Activated CD4-positive, alpha-beta T cell treated with anti-CD3 and anti-CD28 coated beads, Interleukin-2, amount 50 U/mL, for 1 hour (primary cell): ENCODE results near the gene GRIP1.
A peak's percentile ranks its signal among the peaks of the same experiment; 100 is the strongest.

Experiments used
- DNase-seq: peaks from one replicate; pipeline ENCODE4 v3.0.0-alpha.2; 2020

Gene GRIP1

GRCh38 chr12:66693901-66694513 lies 15.1 kb upstream of the GRIP1 start:
- peak; percentile 11 for DNase-seq

- DNase-seq: no peak
Observed at GRCh38 chr12:66692986-66693385, 14.1 kb upstream of the GRIP1 start.

GRCh38 chr12:66692170-66692569 lies 13.3 kb upstream of the GRIP1 start:
- no peak for DNase-seq

GRCh38 chr12:66688846-66689439 lies 10.1 kb upstream of the GRIP1 start:
- peak; percentile 4 for DNase-seq

GRCh38 chr12:66684222-66684621 lies 5.3 kb upstream of the GRIP1 start:
- DNase-seq: no peak

- DNase-seq: no peak
Observed at GRCh38 chr12:66683822-66684221, 4.9 kb upstream of the GRIP1 start.

GRCh38 chr12:66683073-66683472 lies 4.2 kb upstream of the GRIP1 start:
- no peak for DNase-seq

- DNase-seq: no peak
Observed at GRCh38 chr12:66679461-66680084, 697 bp upstream of the GRIP1 start.

GRCh38 chr12:66676241-66676640 lies 2.6 kb downstream of the GRIP1 start:
- DNase-seq: no peak

- DNase-seq: no peak
Observed at GRCh38 chr12:66674495-66675122, 4.3 kb downstream of the GRIP1 start.

- no peak for DNase-seq
Observed at GRCh38 chr12:66669541-66669940, 9.3 kb downstream of the GRIP1 start.

- DNase-seq: no peak
Observed at GRCh38 chr12:66668311-66668710, 10.6 kb downstream of the GRIP1 start.

GRCh38 chr12:66667906-66668305 lies 11.0 kb downstream of the GRIP1 start:
- DNase-seq: no peak

- DNase-seq: no peak
Observed at GRCh38 chr12:66666481-66666880, 12.4 kb downstream of the GRIP1 start.

- DNase-seq: no peak
Observed at GRCh38 chr12:66665435-66665985, 13.4 kb downstream of the GRIP1 start.

GRCh38 chr12:66664076-66664475 lies 14.8 kb downstream of the GRIP1 start:
- no peak for DNase-seq

- DNase-seq: no peak
Observed at GRCh38 chr12:66663611-66664010, 15.3 kb downstream of the GRIP1 start.

GRCh38 chr12:66662729-66663128 lies 16.1 kb downstream of the GRIP1 start:
- no peak for DNase-seq

GRCh38 chr12:66662179-66662578 lies 16.7 kb downstream of the GRIP1 start:
- no peak for DNase-seq

- no peak for DNase-seq
Observed at GRCh38 chr12:66661357-66661756, 17.5 kb downstream of the GRIP1 start.

- DNase-seq: no peak
Observed at GRCh38 chr12:66653796-66654195, 25.1 kb downstream of the GRIP1 start.

GRCh38 chr12:66648033-66648735 lies 30.7 kb downstream of the GRIP1 start:
- no peak for DNase-seq

GRCh38 chr12:66647034-66647691 lies 31.7 kb downstream of the GRIP1 start:
- no peak for DNase-seq
